ENCODE measurements around the gene MRPS11. TPM values are rescaled to one million over a fixed set of nuclear protein-coding genes. Genes with fewer than 3 reads are reported as not detected.

MRPS11 gene
- total RNA-seq, 1 experiment from 2014 or later, result 66.6 TPM

DNA sequence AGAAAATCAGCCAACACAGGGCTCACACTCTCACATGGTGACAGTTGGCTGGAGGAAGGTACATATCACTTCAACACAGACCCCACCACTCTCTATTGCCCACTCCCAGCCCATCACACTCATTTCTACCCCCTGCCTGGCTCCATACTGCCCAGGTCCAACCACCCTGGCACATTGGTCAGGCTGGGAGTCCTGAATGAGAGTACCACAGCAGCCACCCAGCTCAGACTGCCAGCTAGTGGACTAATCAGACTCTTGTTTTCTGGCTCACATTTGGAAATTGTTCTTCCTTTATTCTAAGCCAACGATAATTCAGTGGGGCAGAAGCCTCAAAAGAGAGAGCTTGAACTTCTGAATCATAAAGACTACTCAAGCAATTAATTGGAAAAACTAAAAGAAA lies 20.3 kb upstream of the MRPS11 start:
- Mint-ChIP-seq H3K9me3 (ENCODE audit: low read depth, unreplicated experiment) (peaks cover 11% of the 10 kb centered on the region), H3K27ac (ENCODE audit: unreplicated experiment) (no peak overlapping the region), H3K4me3 (ENCODE audit: low read depth, unreplicated experiment) (no peak overlapping the region), H3K27me3 (ENCODE audit: unreplicated experiment) (peaks cover 64% of the 10 kb centered on the region), H3K4me1 (ENCODE audit: low read depth, unreplicated experiment) (no peaks in the 10 kb centered on the region), H3K36me3 (ENCODE audit: insufficient read depth, unreplicated experiment) (no peaks in the 10 kb centered on the region)
- no TSS peak for BruUV-seq (replicated peaks)
- CTCF ChIA-PET, result no interaction called here
- TF ChIP-seq, protein P1, sequence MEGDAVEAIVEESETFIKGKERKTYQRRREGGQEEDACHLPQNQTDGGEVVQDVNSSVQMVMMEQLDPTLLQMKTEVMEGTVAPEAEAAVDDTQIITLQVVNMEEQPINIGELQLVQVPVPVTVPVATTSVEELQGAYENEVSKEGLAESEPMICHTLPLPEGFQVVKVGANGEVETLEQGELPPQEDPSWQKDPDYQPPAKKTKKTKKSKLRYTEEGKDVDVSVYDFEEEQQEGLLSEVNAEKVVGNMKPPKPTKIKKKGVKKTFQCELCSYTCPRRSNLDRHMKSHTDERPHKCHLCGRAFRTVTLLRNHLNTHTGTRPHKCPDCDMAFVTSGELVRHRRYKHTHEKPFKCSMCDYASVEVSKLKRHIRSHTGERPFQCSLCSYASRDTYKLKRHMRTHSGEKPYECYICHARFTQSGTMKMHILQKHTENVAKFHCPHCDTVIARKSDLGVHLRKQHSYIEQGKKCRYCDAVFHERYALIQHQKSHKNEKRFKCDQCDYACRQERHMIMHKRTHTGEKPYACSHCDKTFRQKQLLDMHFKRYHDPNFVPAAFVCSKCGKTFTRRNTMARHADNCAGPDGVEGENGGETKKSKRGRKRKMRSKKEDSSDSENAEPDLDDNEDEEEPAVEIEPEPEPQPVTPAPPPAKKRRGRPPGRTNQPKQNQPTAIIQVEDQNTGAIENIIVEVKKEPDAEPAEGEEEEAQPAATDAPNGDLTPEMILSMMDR (IDR thresholded peaks at IDR 0.05; ENCODE audit: unreplicated experiment), result no peak
- intact Hi-C loops (cut with micrococcal nuclease; ENCODE audit: unreplicated experiment), result loop anchor here (10.0 kb wide), 1 partner anchor 772 kb away; no protein-coding TSS in a partner anchor
- DNase-seq, result no peak

DNA sequence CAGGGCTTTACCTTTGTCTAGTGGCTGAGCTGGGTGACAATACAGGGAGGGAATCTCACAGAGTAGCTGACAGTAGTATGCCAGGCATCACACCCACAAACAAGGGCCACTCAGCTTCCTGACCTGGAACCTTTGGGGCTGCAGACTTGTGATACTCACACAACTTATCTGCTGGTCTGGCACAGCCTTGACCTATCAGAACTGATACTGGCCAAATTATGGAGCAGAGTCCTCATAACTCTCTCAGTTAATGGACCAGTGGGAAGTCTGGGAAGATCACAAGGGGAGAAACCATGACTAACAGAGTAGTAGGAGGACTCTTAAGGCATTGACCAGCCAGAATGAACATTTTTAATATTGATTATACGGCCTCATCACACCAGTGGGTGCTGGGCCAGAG lies 19.8 kb upstream of the MRPS11 start:
- TF ChIP-seq, protein P1 (IDR thresholded peaks at IDR 0.05; ENCODE audit: unreplicated experiment), result no peak
- no peak for DNase-seq
- BruUV-seq (replicated peaks), result no TSS peak
- Mint-ChIP-seq H3K9me3 (ENCODE audit: low read depth, unreplicated experiment) (peaks cover 11% of the 10 kb centered on the region), H3K4me1 (ENCODE audit: low read depth, unreplicated experiment) (no peaks in the 10 kb centered on the region), H3K27me3 (ENCODE audit: unreplicated experiment) (peaks cover 64% of the 10 kb centered on the region), H3K4me3 (ENCODE audit: low read depth, unreplicated experiment) (no peak overlapping the region), H3K36me3 (ENCODE audit: insufficient read depth, unreplicated experiment) (no peaks in the 10 kb centered on the region), H3K27ac (ENCODE audit: unreplicated experiment) (no peak overlapping the region)
- intact Hi-C loops (cut with micrococcal nuclease; ENCODE audit: unreplicated experiment), result loop anchor here (10.0 kb wide), 1 partner anchor 773 kb away; no protein-coding TSS in a partner anchor
- CTCF ChIA-PET, result no interaction called here

DNA sequence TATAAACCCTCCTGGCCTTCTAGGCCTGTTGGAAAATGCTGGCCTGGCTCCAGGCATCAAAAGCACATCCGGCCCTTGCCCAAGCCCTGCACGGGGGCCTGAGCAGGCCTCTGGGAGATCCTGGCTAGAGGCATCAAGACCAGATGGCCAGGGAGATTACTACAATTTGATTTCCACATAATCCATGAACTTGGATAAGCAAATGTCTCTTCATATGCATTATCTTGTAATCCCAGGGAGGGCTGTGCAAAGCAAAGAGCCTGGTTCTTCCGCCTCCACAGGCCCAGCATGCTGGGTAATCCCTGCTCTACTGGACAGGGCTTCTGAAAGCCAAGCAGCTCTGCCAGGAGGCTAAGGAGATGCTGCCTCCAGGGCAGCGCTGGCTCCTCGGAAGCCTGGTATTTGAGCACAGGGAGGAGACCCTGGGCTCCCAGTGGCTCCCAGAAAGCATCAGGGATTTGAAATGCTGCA lies 18.5 kb upstream of the MRPS11 start:
- TF ChIP-seq, protein P1 (IDR thresholded peaks at IDR 0.05; ENCODE audit: unreplicated experiment), result no peak
- CTCF ChIA-PET, result no interaction called here
- H3K27me3 Mint-ChIP-seq (ENCODE audit: unreplicated experiment), result peaks cover 51% of the 10 kb centered on the region

DNA sequence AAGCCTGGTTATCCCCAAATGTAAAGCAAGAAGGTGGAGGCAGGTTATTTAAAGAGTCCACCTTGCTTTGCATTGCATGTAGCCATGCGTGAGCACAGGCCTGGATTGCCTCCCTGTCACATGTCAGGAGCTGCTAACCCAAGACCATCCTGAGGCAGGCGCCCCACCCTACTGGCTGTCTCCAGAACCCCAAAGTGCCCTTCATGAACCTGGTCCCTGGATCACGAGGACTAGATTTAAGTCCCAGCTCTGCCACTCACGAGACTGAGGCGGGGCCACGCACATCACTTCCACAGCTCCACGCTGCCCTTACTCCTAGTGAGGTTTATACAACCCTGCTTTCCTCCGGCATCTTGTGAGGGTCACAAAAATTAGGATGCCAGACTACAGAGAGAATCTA lies 17.9 kb upstream of the MRPS11 start:
- no TSS peak for BruUV-seq (replicated peaks)
- DNase-seq, result no peak
- Mint-ChIP-seq H3K36me3 (ENCODE audit: insufficient read depth, unreplicated experiment) (no peaks in the 10 kb centered on the region), H3K4me3 (ENCODE audit: low read depth, unreplicated experiment) (no peak overlapping the region), H3K27ac (ENCODE audit: unreplicated experiment) (no peak overlapping the region), H3K27me3 (ENCODE audit: unreplicated experiment) (peaks cover 49% of the 10 kb centered on the region), H3K4me1 (ENCODE audit: low read depth, unreplicated experiment) (no peaks in the 10 kb centered on the region), H3K9me3 (ENCODE audit: low read depth, unreplicated experiment) (peaks cover 2% of the 10 kb centered on the region)
- intact Hi-C loops (cut with micrococcal nuclease; ENCODE audit: unreplicated experiment), result loop anchor here (10.0 kb wide), 1 partner anchor 775 kb away; no protein-coding TSS in a partner anchor
- CTCF ChIA-PET, result interaction anchor here (0.6 kb wide), 1 partner anchor 160 kb away, joined by 5 read pairs; no protein-coding TSS in a partner anchor
- TF ChIP-seq, protein P1 (IDR thresholded peaks at IDR 0.05; ENCODE audit: unreplicated experiment), result no peak

More for the DNA sequence above, 18.5 kb upstream of the MRPS11 start:
- Mint-ChIP-seq H3K4me1 (ENCODE audit: low read depth, unreplicated experiment) (no peaks in the 10 kb centered on the region), H3K36me3 (ENCODE audit: insufficient read depth, unreplicated experiment) (no peaks in the 10 kb centered on the region), H3K4me3 (ENCODE audit: low read depth, unreplicated experiment) (no peak overlapping the region), H3K9me3 (ENCODE audit: low read depth, unreplicated experiment) (peaks cover 4% of the 10 kb centered on the region), H3K27ac (ENCODE audit: unreplicated experiment) (no peak overlapping the region)
- intact Hi-C loops (cut with micrococcal nuclease; ENCODE audit: unreplicated experiment), result loop anchor here (10.0 kb wide), 1 partner anchor 774 kb away; no protein-coding TSS in a partner anchor
- BruUV-seq (replicated peaks), result no TSS peak
- DNase-seq, result no peak
